Renal cortical epithelial cell (primary cell): ENCODE results near the gene IRX5. TPM values are rescaled to one million over a fixed set of nuclear protein-coding genes. Genes with fewer than 3 reads are reported as not detected.

Experiments used
- DNase-seq: peaks from one replicate; pipeline ENCODE4 v3.0.0-alpha.2; 2011; ENCODE audit warnings: low read depth
- total RNA-seq: library from RNA; depleted of rRNA; stranded (reverse); fragments of >200 nt; gene quantifications from 2 replicates; pipeline ENCODE4 v1.2.3, GENCODE V29; 2014

The IRX5 gene
- total RNA-seq, 1 donor from 2014 or later = 6.8 TPM

DNA sequence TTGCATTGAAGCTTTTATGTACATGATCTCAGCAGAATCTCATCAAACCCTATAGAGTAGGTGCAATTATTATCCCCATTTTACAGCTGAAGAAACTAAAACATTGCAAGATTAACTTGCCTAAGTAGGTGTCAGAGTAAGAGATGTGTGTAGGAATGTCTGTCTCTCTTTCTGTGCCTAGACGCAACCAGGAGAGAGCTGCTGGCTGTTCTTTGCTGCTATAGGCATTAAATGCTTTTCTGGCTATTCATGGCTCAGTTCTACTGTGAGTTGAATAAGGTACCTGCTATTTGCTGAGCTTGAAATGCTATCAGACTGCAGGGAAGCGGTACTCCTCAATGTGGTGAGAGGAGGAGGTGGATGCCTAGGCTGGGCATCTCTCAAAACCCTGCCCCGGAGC, 17.0 kb downstream of the IRX5 start:
- DNase-seq = no peak

GRCh38 chr16:54952195-54952594, 21.5 kb downstream of the IRX5 start:
- no peak for DNase-seq

GRCh38 chr16:54953461-54953860, 22.8 kb downstream of the IRX5 start:
- no peak for DNase-seq

DNA sequence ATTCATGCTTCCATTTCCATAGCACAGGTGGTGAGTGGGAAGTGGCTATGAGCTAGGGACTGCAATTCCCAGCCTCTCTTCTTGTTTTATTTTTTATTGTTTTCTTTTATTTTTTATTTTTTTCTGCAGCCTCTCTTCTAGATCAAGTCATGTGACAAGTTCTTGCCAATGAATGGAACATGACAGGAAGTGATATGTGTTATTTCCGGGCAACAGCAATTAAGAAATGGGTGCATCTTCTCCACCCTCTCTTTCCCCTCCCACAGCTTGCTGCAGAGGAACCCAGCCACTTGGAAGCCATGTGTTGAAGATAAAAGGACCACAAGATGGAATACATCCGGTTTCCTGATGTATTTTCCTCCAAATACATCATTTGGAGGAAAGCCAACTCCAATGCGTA, 23.6 kb downstream of the IRX5 start:
- DNase-seq = no peak

- no peak for DNase-seq
Measured at GRCh38 chr16:54955757-54956156, 25.1 kb downstream of the IRX5 start.

DNA sequence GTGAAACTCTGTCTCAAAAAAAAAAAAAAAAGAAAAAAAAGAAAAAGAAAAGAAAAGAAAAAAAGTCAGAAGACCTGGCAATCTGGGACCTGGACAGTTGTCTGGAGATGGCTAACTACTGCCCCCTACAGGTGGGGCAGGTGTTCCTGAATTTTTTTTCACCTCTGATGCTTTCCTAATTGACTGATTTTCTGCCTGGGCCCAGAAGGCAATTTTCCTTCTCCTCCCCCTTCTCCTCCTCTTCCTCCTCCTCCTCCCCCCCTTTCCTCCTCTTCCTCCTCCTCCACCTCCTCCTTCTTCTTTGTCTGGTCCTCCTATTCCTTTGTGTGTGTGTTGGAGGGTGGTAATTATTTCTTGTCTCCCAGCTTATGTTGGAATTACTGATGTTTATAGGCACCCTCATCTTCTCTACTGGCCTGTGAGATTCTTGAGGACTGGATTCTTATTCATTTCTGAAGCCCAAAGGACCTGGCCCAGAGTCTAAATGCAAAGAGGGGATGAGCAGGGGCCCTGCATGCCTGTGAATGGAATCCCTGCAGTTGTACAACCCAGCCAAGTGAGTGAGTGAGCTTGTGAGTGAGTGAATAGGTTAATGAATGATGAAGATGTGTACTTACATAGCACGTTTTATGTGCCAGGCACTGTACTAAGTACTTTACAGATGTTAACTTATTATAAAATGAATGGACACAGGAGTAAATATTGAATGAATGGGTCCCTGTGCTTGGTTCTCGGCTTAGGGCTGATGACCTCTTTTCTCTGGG, 26.9 kb downstream of the IRX5 start:
- peak; percentile 65 for DNase-seq

GRCh38 chr16:54962045-54962444, 31.4 kb downstream of the IRX5 start:
- no peak for DNase-seq

GRCh38 chr16:54964239-54964638, 33.6 kb downstream of the IRX5 start:
- no peak for DNase-seq

DNA sequence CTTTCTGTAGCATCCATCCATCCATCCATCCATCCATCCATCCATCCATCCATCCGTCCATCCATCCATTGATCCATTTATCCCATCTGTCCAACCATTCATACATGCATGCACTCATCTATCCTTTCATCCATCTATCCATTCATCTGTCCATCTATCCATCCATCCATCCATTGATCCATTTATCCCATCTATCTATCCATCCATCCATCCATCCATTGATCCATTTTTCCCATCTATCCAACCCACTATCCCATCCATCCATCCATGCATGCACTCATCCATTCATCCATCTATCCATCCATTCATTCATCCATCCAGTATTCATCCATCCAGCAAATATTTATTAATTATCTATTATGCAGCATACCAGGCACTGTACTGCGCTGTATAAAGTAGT, 34.8 kb downstream of the IRX5 start:
- no peak for DNase-seq

GRCh38 chr16:54968011-54968410, 37.3 kb downstream of the IRX5 start:
- no peak for DNase-seq

DNA sequence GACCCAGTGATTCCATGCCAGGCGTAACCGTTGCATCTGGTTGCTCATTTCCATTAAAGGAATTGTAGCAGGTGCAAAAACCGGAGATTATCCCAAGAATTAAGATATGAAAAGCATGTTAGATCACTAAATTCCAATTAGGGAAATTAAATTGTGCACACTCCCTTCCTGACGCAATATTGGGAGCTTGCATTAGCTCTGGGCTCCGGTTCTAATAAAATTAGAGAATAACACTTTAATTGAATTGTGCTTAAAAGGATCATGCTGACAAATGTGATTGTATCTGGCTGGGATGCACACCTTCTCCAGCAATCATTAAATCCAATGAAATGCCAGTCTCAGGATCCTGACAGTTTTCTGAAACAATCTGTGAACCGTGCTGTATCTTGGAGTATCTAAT, 38.1 kb downstream of the IRX5 start:
- no peak for DNase-seq

GRCh38 chr16:54970016-54970415, 39.4 kb downstream of the IRX5 start:
- DNase-seq = no peak

GRCh38 chr16:54974367-54974766, 43.7 kb downstream of the IRX5 start:
- no peak for DNase-seq

DNA sequence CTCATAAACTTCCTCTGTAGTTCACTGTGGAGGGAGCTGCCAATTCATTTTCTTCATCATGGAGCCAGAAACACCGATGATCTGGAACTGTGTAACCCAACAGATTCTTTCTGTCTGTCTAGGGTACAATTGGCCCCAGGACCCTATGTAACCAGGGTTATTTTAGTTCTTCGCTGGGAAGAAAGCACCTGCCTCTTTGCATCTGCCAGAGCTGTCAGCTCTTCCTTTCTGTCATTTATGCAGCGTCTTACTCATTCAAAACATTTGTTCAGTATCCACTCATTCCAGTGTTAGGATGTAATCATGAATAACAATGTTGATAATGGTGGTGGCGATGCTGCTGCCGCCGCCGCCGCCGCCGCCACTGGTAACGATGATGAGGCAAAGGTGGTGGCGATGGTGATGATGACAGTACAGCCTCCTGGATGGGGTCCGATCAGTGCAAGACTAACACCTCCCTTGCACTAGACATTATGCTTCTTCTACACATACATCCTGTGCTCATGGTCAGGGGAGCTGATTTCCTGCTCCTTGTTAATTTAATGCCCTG, 46.1 kb downstream of the IRX5 start:
- DNase-seq = no peak

DNA sequence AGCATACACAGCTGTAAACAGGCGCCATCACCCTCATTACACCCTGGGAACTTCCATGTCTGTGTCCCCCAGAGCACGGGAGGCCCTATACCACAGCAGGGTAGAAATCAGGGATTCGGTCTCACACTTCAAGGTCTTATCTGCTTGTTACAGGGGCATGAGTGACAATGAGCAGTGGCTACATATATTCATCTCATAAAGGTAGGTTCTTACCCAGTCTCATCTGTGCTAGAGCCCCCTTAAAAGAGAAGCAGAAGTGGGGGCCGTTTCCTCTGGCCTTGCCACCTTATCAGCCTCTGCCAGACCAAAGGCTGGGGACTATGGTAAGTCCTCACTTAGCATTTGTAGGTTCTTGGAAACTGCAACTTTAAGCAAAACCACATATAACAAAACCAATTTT, 46.5 kb downstream of the IRX5 start:
- no peak for DNase-seq

GRCh38 chr16:54980821-54981220, 50.2 kb downstream of the IRX5 start:
- DNase-seq = no peak
